ENCODE data around the gene C2orf72. TPM values are rescaled to one million over a fixed set of nuclear protein-coding genes. Genes with fewer than 3 reads are reported as not detected.

Gene C2orf72
- total and polyA plus RNA-seq, 2 experiments from 2014 or later, result 86.9 to 112 TPM

DNA sequence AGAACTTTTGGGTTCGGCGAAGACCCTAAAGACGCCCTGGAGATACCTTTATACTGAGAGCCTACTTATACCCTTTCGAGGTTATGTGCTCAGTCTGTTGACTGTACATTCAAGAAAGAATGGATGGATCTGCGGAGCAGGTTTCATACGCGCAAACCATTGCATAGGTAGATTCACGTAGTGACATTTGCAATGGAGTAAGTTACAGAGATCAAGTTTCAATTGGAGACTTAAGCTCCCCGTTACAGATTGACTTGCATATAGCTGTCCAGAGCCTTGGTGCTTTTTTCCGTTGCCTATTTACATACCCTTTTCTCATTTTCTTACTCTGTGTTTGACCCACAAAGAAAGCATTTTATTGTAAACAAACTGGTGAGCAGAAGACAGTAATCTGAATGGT lies 20.3 kb downstream of the C2orf72 start:
- Histone ChIP-seq H3K36me3 (replicated peaks; ENCODE audit: insufficient read depth, low read depth) (peaks cover 9% of the 10 kb centered on the region), H3K4me1 (ENCODE audit: insufficient read depth) (peaks cover 20% of the 10 kb centered on the region), H3K79me2 (peaks cover 58% of the 10 kb centered on the region), H2AFZ (peak overlapping the region; percentile 82), H3K27ac (peak overlapping the region; percentile 100), H3K4me3 (peak overlapping the region; percentile 98), H3K27me3 (no peaks in the 10 kb centered on the region), H4K20me1 (ENCODE audit: insufficient read depth, poor library complexity, severe bottlenecking) (peaks cover 15% of the 10 kb centered on the region), H3K9me2 (replicated peaks; ENCODE audit: insufficient read depth) (no peaks in the 10 kb centered on the region), H3K4me2 (peak overlapping the region; percentile 86), H3K9me3 (ENCODE audit: low read depth) (no peaks in the 10 kb centered on the region)
- WGBS (ENCODE audit: low lambda C conversion rate, missing lambda C conversion rate), result 4% methylated on average over 10 of the region's 10 CpGs
- DNase-seq (ENCODE audit: low spot score), result no peak
- no peak for TF ChIP-seq EZH2 (IDR thresholded peaks at IDR 0.05; ENCODE audit: borderline replicate concordance)
- TF ChIP-seq, protein P1, sequence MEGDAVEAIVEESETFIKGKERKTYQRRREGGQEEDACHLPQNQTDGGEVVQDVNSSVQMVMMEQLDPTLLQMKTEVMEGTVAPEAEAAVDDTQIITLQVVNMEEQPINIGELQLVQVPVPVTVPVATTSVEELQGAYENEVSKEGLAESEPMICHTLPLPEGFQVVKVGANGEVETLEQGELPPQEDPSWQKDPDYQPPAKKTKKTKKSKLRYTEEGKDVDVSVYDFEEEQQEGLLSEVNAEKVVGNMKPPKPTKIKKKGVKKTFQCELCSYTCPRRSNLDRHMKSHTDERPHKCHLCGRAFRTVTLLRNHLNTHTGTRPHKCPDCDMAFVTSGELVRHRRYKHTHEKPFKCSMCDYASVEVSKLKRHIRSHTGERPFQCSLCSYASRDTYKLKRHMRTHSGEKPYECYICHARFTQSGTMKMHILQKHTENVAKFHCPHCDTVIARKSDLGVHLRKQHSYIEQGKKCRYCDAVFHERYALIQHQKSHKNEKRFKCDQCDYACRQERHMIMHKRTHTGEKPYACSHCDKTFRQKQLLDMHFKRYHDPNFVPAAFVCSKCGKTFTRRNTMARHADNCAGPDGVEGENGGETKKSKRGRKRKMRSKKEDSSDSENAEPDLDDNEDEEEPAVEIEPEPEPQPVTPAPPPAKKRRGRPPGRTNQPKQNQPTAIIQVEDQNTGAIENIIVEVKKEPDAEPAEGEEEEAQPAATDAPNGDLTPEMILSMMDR (IDR thresholded peaks at IDR 0.05; ENCODE audit: poor library complexity), result no peak
- TF ChIP-seq EZH2phosphoT487 (IDR thresholded peaks at IDR 0.05; ENCODE audit: low read depth, severe bottlenecking, unreplicated experiment), result no peak

DNA sequence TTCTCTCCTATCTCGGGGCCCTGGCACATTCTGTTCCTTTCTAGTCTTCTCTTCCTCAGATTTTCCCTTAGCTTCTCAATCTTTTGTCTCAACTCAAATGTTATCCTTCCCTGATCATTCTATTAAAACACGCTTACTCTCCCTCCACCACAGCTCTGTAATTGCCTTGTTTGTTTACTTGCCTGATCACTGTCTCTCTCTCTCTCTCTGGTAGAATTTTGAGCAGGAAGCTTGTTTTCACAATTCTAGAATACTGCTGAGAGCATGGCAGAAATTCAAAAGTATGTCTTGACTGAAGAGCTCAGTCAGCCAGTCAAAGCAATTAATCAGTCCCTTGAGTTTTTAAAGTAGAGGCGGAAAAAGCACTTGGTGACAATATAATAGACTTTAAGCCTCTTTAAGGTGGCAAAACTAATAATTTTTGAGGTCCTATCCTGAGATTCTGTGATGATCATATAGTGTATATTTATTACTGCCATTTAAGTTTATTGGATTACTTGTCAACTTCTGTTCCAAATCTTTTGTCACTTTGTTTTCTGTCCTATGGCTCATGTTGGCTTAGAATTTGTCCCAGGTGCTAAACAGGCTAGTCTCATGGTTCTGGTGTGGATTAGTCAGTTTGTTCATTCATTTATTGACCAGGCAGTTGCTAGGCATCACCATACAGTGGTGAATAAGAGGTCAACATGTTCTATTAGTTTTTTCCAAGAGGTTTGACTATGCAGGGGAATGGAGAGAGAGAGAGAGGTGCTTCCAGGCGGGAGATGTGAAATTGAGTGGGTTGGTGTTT lies 21.6 kb downstream of the C2orf72 start:
- Histone ChIP-seq H4K20me1 (ENCODE audit: insufficient read depth, poor library complexity, severe bottlenecking) (peaks cover 15% of the 10 kb centered on the region), H3K27ac (peak overlapping the region; percentile 23), H3K4me2 (peak overlapping the region; percentile 86), H3K4me3 (no peak overlapping the region), H3K9me2 (replicated peaks; ENCODE audit: insufficient read depth) (no peaks in the 10 kb centered on the region), H3K79me2 (peaks cover 68% of the 10 kb centered on the region), H2AFZ (no peak overlapping the region), H3K4me1 (ENCODE audit: insufficient read depth) (peaks cover 20% of the 10 kb centered on the region), H3K36me3 (replicated peaks; ENCODE audit: insufficient read depth, low read depth) (peaks cover 15% of the 10 kb centered on the region), H3K9me3 (ENCODE audit: low read depth) (no peaks in the 10 kb centered on the region), H3K27me3 (no peaks in the 10 kb centered on the region)
- no peak for TF ChIP-seq EZH2phosphoT487 (IDR thresholded peaks at IDR 0.05; ENCODE audit: low read depth, severe bottlenecking, unreplicated experiment)
- TF ChIP-seq, protein P1 (IDR thresholded peaks at IDR 0.05; ENCODE audit: poor library complexity), result no peak
- no peak for TF ChIP-seq EZH2 (IDR thresholded peaks at IDR 0.05; ENCODE audit: borderline replicate concordance)
- WGBS (ENCODE audit: low lambda C conversion rate, missing lambda C conversion rate), result 80% methylated on average over 4 of the region's 4 CpGs
- no peak for DNase-seq (ENCODE audit: low spot score)

DNA sequence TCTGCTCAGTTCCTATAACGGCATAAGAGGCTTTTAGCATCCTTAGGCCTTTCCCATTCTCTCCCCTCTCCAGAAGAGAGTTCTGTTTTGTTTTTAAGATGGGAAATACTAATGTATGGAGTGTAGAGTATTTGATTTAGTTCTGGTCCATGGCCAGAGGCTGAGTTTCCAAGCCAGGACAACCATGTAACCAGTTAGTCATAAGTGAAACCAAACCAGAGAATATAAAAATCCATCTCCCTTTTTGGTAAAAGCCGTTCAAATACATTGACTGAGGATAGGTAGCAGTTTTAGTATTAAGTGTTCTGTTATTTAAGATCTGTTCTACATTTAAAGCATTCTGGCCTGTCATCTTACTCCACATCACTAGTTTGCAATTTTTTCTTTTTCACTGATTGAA lies 22.4 kb downstream of the C2orf72 start:
- Histone ChIP-seq H3K79me2 (peaks cover 71% of the 10 kb centered on the region), H4K20me1 (ENCODE audit: insufficient read depth, poor library complexity, severe bottlenecking) (peaks cover 15% of the 10 kb centered on the region), H3K4me2 (peak overlapping the region; percentile 86), H3K4me1 (ENCODE audit: insufficient read depth) (peaks cover 20% of the 10 kb centered on the region), H3K4me3 (no peak overlapping the region), H3K27ac (no peak overlapping the region), H3K36me3 (replicated peaks; ENCODE audit: insufficient read depth, low read depth) (peaks cover 15% of the 10 kb centered on the region), H2AFZ (no peak overlapping the region), H3K9me3 (ENCODE audit: low read depth) (no peaks in the 10 kb centered on the region), H3K9me2 (replicated peaks; ENCODE audit: insufficient read depth) (no peaks in the 10 kb centered on the region), H3K27me3 (no peaks in the 10 kb centered on the region)
- 89% methylated on average over 2 of the region's 2 CpGs for WGBS (ENCODE audit: low lambda C conversion rate, missing lambda C conversion rate)
- DNase-seq (ENCODE audit: low spot score), result no peak
- TF ChIP-seq EZH2 (IDR thresholded peaks at IDR 0.05; ENCODE audit: borderline replicate concordance) (no peak), EZH2phosphoT487 (IDR thresholded peaks at IDR 0.05; ENCODE audit: low read depth, severe bottlenecking, unreplicated experiment) (no peak)

DNA sequence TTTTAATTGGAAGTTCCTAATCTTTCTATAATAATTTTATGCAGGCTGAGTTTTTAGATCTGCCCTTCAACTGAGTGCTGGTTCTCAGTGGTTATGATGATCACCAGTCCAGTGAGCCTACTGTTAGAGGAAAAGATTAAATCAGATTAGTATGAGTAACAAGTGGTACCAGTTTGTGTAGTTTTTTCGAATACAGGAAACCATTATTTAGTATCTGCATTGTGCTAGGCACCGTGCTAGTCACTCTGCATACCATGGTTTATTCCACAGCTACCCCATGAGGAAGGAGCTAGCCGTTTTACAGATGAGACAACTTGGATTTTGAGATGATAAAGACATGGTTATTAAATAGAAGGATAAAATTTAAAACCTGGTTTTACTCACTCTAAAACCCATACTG lies 25.5 kb downstream of the C2orf72 start:
- peaks cover 21% of the 10 kb centered on the region for H3K4me1 ChIP-seq (ENCODE audit: insufficient read depth)
- H3K27ac ChIP-seq, result no peak overlapping the region
- no peak overlapping the region for H3K4me2 ChIP-seq
- H4K20me1 ChIP-seq (ENCODE audit: insufficient read depth, poor library complexity, severe bottlenecking), result peaks cover 11% of the 10 kb centered on the region
- no peak for DNase-seq (ENCODE audit: low spot score)
- H3K79me2 ChIP-seq, result peaks cover 68% of the 10 kb centered on the region
- H3K27me3 ChIP-seq, result no peaks in the 10 kb centered on the region
- no peak overlapping the region for H3K4me3 ChIP-seq
- H3K9me3 ChIP-seq (ENCODE audit: low read depth), result no peaks in the 10 kb centered on the region
- no peak overlapping the region for H2AFZ ChIP-seq
- H3K9me2 ChIP-seq (replicated peaks; ENCODE audit: insufficient read depth), result no peaks in the 10 kb centered on the region
- WGBS (ENCODE audit: low lambda C conversion rate, missing lambda C conversion rate), result 87% methylated on average over 3 of the region's 3 CpGs
- H3K36me3 ChIP-seq (replicated peaks; ENCODE audit: insufficient read depth, low read depth), result peaks cover 15% of the 10 kb centered on the region
- TF ChIP-seq EZH2phosphoT487 (IDR thresholded peaks at IDR 0.05; ENCODE audit: low read depth, severe bottlenecking, unreplicated experiment) (no peak), EZH2 (IDR thresholded peaks at IDR 0.05; ENCODE audit: borderline replicate concordance) (no peak)
- TF ChIP-seq, protein P1 (IDR thresholded peaks at IDR 0.05; ENCODE audit: poor library complexity), result no peak
